K562 (cell line): ENCODE data around the gene ZDHHC8. TPM values are rescaled to one million over a fixed set of nuclear protein-coding genes. Genes with fewer than 3 reads are reported as not detected.
A peak's percentile ranks its signal among the peaks of the same experiment; 100 is the strongest.

ENCODE experiments used
- ADNP ChIP-seq: fragments of 200-800 bp; sonication (Bioruptor generic); IDR thresholded peaks from 2 replicates; pipeline ENCODE4 v1.6.1; 2016; ENCODE audit warnings: missing genetic modification characterization, missing compliant biosample characterization
- CREB1 ChIP-seq, 2 experiments: sonication (generic) in 1 of 2; formaldehyde crosslinking in 1 of 2; IDR thresholded peaks; 2 replicates each; pipeline versions ENCODE4 v1.6.1 to v1.8.0; 2012 to 2022; ENCODE audit warnings: inconsistent platforms in 1 of 2, mild to moderate bottlenecking in 1 of 2, missing genetic modification reagents in 1 of 2, moderate library complexity in 1 of 2
- DIDO1 ChIP-seq: fragments of 450-650 bp; IDR thresholded peaks from 2 replicates; pipeline ENCODE4 v1.6.1; 2016; ENCODE audit warnings: low read depth, missing biosample characterization, missing genetic modification characterization
- HEY1 ChIP-seq: fragments of 250-450 bp; sonication (Bioruptor Pico); IDR thresholded peaks from 2 replicates; pipeline ENCODE4 v1.5.0; 2020; ENCODE audit warnings: mild to moderate bottlenecking, moderate library complexity, borderline replicate concordance
- JUNB ChIP-seq: fragments of 450-650 bp; formaldehyde crosslinking; conservative IDR thresholded peaks from 2 replicates; pipeline ENCODE4 v1.4.0; 2020; ENCODE audit warnings: mild to moderate bottlenecking
- JUND ChIP-seq, 2 experiments: IDR thresholded peaks; 2 replicates in 1 of 2; 3 replicates in 1 of 2; pipeline ENCODE4 v1.6.1; 2011; ENCODE audit warnings: borderline replicate concordance in 2 of 2, low read depth in 2 of 2, low read length in 2 of 2, improper control_type of control experiment in 1 of 2, missing biosample characterization in 1 of 2, missing genetic modification characterization in 1 of 2, missing genetic modification reagents in 1 of 2
- NUFIP1 ChIP-seq: fragments of 450-650 bp; IDR thresholded peaks from 2 replicates; pipeline ENCODE4 v1.6.1; 2018; ENCODE audit not compliant: partially characterized antibody
- PHF8 ChIP-seq: fragments of 200-600 bp; sonication (generic); IDR thresholded peaks from 2 replicates; pipeline ENCODE4 v1.6.1; 2012; ENCODE audit warnings: mixed run types, mild to moderate bottlenecking, inconsistent platforms, low read length, moderate library complexity, borderline replicate concordance
- PURB ChIP-seq: sonication (generic); formaldehyde crosslinking; IDR thresholded peaks from 2 replicates; pipeline ENCODE4 v1.9.0; 2021; ENCODE audit warnings: low read depth, mild to moderate bottlenecking, missing genetic modification reagents
- RB1 ChIP-seq: fragments of 450-650 bp; IDR thresholded peaks from 2 replicates; pipeline ENCODE4 v1.6.1; 2017; ENCODE audit warnings: low read depth, mild to moderate bottlenecking
- RBM34 ChIP-seq: fragments of 200-400 bp; formaldehyde crosslinking; IDR thresholded peaks from 2 replicates; pipeline ENCODE4 v1.6.1; 2018; ENCODE audit warnings: low read length, borderline replicate concordance; ENCODE audit not compliant: insufficient read depth
- SMAD3 ChIP-seq: fragments of 450-650 bp; formaldehyde crosslinking; conservative IDR thresholded peaks from 2 replicates; pipeline ENCODE4 v1.4.0; 2020; ENCODE audit warnings: mild to moderate bottlenecking
- SNRNP70 ChIP-seq: fragments of 200-400 bp; formaldehyde crosslinking; optimal IDR thresholded peaks from 2 replicates; pipeline ENCODE3; 2017; ENCODE audit warnings: low read depth, low read length
- TAF7 ChIP-seq: fragments of 450-650 bp; IDR thresholded peaks from 2 replicates; pipeline ENCODE4 v1.6.1; 2016; ENCODE audit warnings: missing genetic modification characterization, missing compliant biosample characterization
- TBP ChIP-seq: optimal IDR thresholded peaks from 2 replicates; pipeline ENCODE3; 2011; ENCODE audit warnings: low read depth, low read length, improper control_type of control experiment
- TGIF2 ChIP-seq: sonication (generic); formaldehyde crosslinking; IDR thresholded peaks from 2 replicates; pipeline ENCODE4 v1.8.1; 2022; ENCODE audit warnings: mild to moderate bottlenecking, missing genetic modification reagents, moderate library complexity
- ZNF197 ChIP-seq: fragments of 200-800 bp; sonication (Bioruptor generic); IDR thresholded peaks from 2 replicates; pipeline ENCODE4 v1.6.1; 2016; ENCODE audit warnings: low read depth, missing genetic modification characterization, missing compliant biosample characterization
- ZNF217 ChIP-seq: sonication (generic); formaldehyde crosslinking; IDR thresholded peaks from 2 replicates; pipeline ENCODE4 v1.8.0; 2022; ENCODE audit warnings: mild to moderate bottlenecking, missing genetic modification reagents
- ZNF41 ChIP-seq: fragments of 250-450 bp; sonication (Bioruptor Pico); conservative IDR thresholded peaks from 2 replicates; pipeline ENCODE4 v1.4.0; 2020; ENCODE audit warnings: mild to moderate bottlenecking
- ZNF436 ChIP-seq: fragments of 250-450, 450-650 bp; sonication (Bioruptor Pico); formaldehyde crosslinking; IDR thresholded peaks from 2 replicates; pipeline ENCODE4 v1.7.0; 2020; ENCODE audit warnings: mild to moderate bottlenecking
- ZNF695 ChIP-seq: fragments of 450-650 bp; formaldehyde crosslinking; IDR thresholded peaks from 2 replicates; pipeline ENCODE4 v1.4.0; 2020; ENCODE audit warnings: mild to moderate bottlenecking, moderate library complexity
- polyA plus RNA-seq, 8 experiments: library from polyadenylated mRNA; depleted of rRNA in 4 of 8; stranded (reverse) in 5 of 8; unstranded in 3 of 8; fragments of >200 nt; fragmentation: Nextera tagmentation in 2 of 8; fragmentation: Illumina TruSeq in 1 of 8; extraction: Ambion mirVana in 2 of 8; extraction: Trizol in 1 of 8; gene quantifications; 2 replicates each; pipeline versions ENCODE4 v1.2.1 to v1.2.3, GENCODE V29; 2011 to 2014; ENCODE audit warnings: inconsistent platforms in 1 of 8, missing spikeins in 1 of 8
- total RNA-seq, 7 experiments: library from RNA; depleted of rRNA in 6 of 7; stranded (reverse); fragments of >200 nt in 6 of 7; fragmentation: Illumina TruSeq in 2 of 7; extraction: Trizol in 2 of 7; gene quantifications; 2 replicates each; pipeline versions ENCODE4 v1.2.1 to v1.2.3, GENCODE V29; 2011 to 2021; ENCODE audit warnings: low replicate concordance in 1 of 7
- TF ChIP-seq, protein P1 (sequence below): fragments of 450-650 bp; formaldehyde crosslinking; conservative IDR thresholded peaks from 2 replicates; pipeline ENCODE4 v1.4.0; 2022; ENCODE audit warnings: mild to moderate bottlenecking, missing genetic modification characterization
- TF ChIP-seq, protein P2 (sequence below): fragments of 250-450 bp; sonication (Bioruptor Pico); IDR thresholded peaks from 2 replicates; pipeline ENCODE4 v1.9.0; 2021; ENCODE audit warnings: mild to moderate bottlenecking, inconsistent platforms
- TF ChIP-seq, protein P3 (sequence below): sonication (generic); formaldehyde crosslinking; IDR thresholded peaks from 2 replicates; pipeline ENCODE4 v1.5.0; 2020; ENCODE audit warnings: missing genetic modification reagents

Gene ZDHHC8
- total and polyA plus RNA-seq, 9 of the 15 experiments (the other 6 are each of a cell fraction or from before 2014, with no cell fraction given), result 0.04 to 109 (median 16.4) TPM

DNA sequence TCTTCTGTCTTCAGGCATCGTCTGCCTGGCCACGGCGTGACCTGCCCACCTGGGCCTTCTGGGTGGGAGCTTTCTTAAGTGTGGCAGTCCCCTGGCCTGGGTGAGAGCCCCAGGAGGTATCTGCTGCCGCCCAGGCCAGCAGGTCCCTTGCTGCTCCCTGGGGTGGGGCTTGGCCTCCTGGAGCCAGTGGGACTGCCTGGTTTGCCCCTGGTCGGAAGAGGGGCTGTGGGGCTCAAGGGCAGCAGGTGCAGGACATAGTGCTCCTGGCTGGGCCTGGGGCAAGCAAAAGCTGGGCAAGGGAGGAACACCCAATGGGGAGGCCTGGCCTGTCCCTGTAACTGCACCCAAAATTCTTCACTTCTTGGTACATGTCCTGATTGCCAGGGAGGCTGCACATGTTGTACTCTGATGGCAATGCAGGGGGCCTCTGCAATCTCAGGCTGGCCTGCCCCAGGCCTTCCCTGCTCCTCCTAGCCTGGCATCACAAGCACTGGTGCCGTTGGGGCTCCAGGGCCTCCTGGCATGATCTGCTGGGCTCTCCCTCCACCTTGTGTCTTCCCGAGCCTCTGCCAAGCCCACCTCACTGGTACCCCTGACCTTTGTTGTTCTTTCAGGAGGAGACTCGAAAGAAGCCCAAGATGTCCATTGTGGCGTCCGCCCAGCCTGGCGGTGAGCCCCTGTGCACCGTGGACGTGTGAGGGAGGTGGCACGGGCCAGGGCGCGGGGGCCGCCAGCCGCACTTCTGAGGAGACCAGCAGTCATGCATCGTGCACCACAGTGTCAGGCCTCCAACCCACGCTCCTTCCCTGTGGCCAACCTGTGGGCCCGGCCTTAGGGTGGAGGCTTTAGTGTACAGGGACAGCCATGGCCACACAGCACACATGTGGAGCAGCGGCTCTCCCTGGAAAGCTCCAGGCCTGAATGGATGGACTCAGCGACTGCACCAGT lies 21.9 kb upstream of the ZDHHC8 start (continued):
- TF ChIP-seq SMAD3 (CRISPR knock-in tag) (no peak), RBM34 (no peak), SNRNP70 (no peak), NUFIP1 (no peak), JUNB (no peak), DIDO1 (tag) (no peak), ADNP (no peak), ZNF436 (CRISPR knock-in tag) (no peak), ZNF197 (CRISPR knock-in tag) (no peak), TGIF2 (CRISPR knock-in tag) (no peak), TBP (no peak), JUND (IDR thresholded peaks at IDR 0.05; ENCODE audit: borderline replicate concordance, low read depth, low read length) (no peak), JUND (tag; IDR thresholded peaks at IDR 0.05; ENCODE audit: borderline replicate concordance, low read depth, low read length) (no peak), TAF7 (tag) (no peak), CREB1 (IDR thresholded peaks at IDR 0.05) (peak; percentile 19; the same call in 1 of the 2 replicates), CREB1 (CRISPR knock-in tag; IDR thresholded peaks at IDR 0.05) (no peak), ZNF217 (CRISPR knock-in tag) (no peak), PURB (CRISPR knock-in tag) (no peak), PHF8 (0 out of 2 replicates have a peak, but pooled peaks have one; percentile 21), ZNF695 (peak; percentile 58; the same call in 1 of the 2 replicates), HEY1 (CRISPR knock-in tag) (no peak), ZNF41 (no peak), RB1 (0 out of 2 replicates have a peak, but pooled peaks have one; percentile 1)
- TF ChIP-seq, protein P1, sequence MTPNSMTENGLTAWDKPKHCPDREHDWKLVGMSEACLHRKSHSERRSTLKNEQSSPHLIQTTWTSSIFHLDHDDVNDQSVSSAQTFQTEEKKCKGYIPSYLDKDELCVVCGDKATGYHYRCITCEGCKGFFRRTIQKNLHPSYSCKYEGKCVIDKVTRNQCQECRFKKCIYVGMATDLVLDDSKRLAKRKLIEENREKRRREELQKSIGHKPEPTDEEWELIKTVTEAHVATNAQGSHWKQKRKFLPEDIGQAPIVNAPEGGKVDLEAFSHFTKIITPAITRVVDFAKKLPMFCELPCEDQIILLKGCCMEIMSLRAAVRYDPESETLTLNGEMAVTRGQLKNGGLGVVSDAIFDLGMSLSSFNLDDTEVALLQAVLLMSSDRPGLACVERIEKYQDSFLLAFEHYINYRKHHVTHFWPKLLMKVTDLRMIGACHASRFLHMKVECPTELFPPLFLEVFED (CRISPR knock-in tag), result no peak
- TF ChIP-seq, protein P2, sequence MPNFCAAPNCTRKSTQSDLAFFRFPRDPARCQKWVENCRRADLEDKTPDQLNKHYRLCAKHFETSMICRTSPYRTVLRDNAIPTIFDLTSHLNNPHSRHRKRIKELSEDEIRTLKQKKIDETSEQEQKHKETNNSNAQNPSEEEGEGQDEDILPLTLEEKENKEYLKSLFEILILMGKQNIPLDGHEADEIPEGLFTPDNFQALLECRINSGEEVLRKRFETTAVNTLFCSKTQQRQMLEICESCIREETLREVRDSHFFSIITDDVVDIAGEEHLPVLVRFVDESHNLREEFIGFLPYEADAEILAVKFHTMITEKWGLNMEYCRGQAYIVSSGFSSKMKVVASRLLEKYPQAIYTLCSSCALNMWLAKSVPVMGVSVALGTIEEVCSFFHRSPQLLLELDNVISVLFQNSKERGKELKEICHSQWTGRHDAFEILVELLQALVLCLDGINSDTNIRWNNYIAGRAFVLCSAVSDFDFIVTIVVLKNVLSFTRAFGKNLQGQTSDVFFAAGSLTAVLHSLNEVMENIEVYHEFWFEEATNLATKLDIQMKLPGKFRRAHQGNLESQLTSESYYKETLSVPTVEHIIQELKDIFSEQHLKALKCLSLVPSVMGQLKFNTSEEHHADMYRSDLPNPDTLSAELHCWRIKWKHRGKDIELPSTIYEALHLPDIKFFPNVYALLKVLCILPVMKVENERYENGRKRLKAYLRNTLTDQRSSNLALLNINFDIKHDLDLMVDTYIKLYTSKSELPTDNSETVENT (CRISPR knock-in tag), result no peak
- TF ChIP-seq, protein P3, sequence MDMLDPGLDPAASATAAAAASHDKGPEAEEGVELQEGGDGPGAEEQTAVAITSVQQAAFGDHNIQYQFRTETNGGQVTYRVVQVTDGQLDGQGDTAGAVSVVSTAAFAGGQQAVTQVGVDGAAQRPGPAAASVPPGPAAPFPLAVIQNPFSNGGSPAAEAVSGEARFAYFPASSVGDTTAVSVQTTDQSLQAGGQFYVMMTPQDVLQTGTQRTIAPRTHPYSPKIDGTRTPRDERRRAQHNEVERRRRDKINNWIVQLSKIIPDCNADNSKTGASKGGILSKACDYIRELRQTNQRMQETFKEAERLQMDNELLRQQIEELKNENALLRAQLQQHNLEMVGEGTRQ (CRISPR knock-in tag), result no peak
